Embryonic facial prominence (tissue), 1 donor: ENCODE measurements around the gene SNX13.
"Not testable (repeated sequence)": the region's sequence is repeated elsewhere in the genome, so short reads cannot be mapped to it uniquely, and the experiment has no call there.

ENCODE experiments used
- DNase-seq: peaks from one replicate; pipeline ENCODE4 v3.0.0-alpha.2; 2016; ENCODE audit errors: extremely low spot score

The SNX13 gene

DNA sequence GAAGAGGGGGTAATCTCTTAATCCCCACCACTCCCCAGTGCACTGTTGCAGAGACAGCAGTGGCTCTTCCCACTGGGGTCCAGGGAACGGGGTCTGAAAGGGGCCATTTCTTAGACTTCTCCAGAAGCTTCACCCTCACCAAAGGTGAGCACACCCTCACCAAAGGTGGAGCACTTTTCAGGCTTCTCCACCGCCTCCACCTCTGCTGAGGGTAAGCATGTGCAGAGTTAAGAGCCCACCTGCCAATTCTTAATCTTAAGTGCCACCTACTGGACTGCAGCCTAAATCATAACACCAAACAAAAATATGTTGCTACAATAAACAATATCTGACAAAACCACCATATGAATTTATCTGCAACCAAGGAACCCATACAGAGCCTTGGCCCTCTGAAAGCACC, 27.0 kb downstream of the SNX13 start:
- DNase-seq = no peak

DNA sequence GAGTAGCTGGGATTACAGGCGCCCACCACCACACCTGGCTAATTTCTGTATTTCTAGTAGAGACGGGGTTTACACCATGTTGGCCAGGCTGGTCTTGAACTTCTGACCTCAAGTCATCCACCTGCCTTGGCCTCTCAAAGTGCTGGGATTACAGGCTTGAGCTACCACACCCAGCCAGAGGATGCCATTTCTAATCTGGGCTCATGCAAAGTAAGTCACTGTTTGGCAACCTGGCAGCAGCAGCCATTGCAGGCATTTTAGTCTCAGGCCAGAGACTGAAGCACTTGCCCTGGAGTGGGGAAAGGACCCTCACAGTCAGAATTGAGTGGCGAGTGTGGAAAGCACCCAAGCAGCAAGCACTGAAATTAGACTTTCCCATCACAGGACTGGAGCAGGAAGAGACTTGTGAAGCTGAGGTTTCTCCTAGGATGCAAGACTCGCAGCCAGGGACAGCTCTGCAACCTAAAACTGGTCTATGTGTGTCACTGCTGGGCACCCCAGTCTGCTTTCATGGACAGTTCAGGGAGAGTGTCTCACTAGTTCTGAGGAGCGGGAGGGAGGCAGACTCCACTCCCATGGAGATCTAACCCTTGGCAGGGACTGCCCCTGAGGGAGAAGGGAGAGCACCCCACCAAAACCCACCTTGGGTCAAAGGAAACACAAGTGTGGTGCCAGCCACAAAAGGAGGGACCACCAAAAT, 27.6 kb downstream of the SNX13 start:
- DNase-seq = no peak

DNA sequence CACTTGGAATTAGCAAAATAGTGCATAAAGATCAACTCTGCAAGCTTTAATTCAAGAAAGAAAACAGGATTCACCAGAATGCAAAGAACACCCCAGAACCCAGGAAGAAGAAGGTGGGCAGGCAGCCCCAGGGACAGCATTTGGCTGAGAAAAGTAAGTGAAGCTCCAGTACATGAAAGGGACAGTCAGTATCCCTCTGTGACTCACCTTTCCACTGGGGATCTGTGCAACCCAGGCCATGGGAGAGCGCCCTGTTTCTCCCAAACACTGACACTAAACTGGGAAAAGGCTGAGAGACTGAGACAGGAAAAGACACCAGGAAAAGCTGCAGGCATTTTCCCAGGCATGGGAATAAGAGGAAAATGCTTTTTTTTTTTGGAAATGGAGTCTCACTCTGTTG, 28.2 kb downstream of the SNX13 start:
- no peak for DNase-seq

DNA sequence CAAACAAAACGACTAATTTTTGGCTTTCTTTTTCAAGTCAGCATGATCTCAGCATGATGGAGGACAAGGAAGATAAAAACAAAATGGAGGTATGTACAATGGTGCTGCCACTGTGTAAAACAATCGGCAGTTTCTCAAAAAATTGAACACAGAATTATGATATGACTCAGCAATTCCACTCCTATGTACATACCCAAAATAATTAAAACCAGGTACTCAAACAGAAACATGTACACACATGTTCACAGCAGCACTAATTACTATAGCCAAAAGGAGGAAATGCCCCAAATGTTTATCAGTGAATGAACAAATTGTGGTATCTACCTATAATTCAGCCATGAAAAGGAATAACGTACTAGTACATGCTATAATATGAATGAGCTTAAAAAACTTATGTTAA, 29.9 kb downstream of the SNX13 start:
- DNase-seq = no peak

DNA sequence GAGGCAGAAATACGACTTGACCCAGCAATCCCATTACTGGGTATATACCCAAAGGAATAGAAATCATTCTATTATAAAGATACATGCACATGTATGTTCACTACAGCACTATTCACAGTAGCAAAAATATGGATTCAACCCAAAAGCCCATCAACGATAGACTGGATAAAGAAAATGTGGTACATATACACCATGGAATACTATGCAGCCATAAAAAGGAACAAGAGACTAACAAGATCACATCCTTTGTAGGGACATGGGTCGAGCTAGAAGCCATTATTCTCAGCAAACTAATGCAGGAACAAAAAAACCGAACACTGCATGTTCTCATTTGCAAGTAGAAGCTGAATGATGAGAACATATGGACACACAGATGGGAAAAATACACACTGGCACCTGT, 31.0 kb downstream of the SNX13 start:
- DNase-seq = not testable (repeated sequence)

DNA sequence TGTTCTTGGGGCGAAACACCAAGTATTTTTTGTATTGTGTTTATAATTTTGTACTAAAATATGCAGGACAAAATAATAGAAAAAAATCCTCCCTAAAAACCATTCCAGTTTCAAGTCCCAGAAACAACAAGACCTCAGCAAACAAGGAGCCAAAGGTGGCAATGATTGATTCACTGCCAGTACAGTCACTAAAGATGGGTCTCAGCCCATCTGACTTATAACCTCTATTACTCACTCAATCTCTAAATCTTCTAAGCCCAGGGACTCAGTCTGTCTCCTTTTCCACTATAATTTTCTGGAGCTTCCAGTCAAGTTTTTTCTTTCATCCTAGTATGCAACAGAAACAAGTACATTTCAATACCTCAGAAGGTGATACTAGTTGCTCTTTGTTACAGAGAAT, 33.3 kb downstream of the SNX13 start:
- no peak for DNase-seq

DNA sequence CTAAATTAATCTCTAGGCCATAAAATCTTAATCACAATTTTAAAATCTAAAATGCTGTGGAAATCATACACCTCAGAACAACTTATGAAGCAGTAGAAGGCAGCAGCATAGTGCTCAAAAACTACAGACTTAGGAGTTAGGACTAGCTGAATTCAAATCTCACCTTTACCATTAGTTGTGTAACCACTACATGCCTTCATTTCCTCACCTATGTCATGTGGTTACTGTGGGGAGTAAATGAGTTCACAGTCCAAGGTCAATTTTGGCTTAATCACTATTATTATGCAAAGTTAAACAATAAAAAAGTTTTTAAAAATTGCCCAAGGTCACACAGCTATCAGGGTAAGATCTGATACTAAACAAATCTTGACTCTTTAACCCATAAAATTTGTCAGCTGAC, 37.0 kb downstream of the SNX13 start:
- DNase-seq = no peak

DNA sequence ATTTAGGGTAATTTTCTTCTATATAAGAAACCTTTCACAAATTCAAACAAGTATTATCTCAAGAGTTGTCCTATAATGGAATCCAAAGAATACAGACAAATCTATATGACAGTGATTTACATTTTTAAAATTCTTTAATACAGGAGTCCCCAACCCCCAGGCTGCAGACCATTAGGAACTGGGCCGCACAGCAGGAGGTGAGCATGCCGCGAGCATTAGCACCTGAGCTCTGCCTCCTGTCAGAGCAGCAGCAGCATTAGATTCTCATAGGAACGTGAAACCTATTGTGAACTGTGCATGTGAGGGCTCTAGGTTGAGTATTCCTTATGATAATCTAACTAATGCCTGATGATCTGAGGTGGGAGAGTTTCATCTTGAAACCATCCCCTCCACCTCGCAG, 37.7 kb downstream of the SNX13 start:
- DNase-seq = no peak

DNA sequence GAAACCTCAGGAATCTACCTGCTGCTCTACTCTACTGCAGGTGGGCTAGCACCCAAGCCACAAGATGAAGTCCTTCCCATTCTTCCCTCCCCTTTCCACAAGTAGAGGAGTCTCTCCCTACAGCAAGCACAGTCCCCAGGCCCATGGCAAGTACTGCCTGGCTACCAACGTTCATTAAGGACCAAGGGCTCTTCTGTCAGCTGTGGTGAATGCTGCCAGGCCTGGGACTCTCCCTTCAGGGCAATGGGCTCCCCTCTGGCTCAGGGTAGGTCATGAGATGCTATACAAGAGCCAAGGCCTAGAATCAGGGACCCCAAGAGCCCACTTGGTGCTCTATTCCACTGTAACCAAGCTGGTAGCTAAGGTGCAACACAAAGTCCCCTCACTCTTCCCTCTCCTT, 39.8 kb downstream of the SNX13 start:
- DNase-seq = no peak

DNA sequence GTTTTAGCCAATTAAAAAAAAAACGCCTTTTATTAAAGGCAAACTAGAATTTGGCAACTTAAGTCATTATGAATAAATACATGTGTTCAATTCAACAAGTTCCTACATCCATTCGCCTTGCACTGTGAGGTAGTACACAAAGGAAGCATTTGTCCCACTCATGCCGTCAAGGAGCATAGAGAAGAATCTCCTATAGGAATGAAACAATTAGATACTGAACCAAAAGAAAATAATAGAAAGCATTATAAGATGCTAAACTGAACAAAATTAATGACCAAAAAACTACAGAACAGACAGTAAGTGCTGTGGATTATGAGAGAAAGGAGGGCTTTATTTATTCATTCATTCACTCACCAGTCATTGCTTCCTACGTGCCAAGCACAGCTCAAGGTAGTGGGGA, 42.2 kb downstream of the SNX13 start:
- no peak for DNase-seq

DNA sequence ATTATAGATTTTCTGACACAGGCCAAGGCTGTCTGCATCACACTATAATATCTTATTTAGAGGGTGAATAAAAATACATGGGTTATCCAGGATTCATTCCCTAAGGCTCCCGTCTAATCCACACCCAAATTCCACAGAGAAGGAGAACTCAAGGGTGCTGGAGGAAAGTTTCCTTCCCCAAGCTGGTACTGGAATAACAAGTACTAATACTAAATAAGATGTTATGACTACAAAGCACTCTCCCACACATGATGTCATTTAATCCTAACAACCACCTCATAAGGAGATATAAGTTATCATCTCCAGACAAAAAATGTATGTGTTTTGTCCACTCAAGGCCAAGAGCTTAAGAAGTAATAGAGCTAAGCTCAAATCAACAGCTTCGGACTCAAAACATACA, 53.0 kb downstream of the SNX13 start:
- no peak for DNase-seq

DNA sequence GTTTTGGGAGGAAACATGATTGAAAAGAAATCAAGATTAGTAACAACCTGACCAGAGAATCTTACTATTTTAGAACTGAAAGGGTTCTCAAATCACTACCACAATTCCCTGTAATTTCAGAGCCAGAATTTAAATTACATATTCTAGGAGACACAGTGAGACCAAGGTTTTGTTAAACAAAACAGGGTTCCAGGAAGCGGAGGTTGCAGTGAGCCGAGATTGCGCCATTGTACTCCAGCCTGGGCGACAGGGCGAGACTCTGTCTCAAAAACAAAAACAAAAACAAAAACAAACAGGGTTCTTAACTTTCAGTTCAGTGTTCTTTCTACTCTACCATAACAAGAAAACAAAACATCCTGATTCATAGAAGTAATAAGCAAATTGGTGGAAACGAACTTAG, 57.6 kb downstream of the SNX13 start:
- DNase-seq = no peak

DNA sequence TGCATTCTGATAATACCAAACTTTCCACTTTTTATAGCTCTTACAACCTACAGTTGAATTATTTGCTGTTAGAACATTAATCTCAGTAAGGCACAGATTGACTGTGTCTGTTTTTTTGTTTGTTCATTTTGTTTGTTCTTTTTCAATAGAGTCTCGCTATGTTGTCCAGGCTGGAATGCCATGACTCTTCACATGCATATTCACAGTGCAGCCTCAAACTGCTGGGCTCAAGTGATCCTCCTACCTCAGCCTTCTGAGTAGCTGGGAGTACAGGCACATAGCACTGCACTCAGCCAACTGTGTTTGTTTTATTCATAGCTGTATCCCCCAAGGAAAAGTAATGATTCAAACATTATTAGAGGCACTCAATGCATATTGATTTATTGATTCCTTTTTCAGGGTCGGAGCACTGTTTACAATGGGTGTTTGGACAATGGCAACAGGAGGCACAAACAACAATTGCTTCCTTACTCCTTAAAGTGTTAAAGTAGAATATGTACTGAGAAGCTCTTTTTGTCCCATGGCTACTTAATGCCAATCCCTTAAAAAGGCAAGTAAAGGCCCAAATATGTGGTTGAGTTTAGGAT, 61.1 kb downstream of the SNX13 start:
- DNase-seq = no peak

DNA sequence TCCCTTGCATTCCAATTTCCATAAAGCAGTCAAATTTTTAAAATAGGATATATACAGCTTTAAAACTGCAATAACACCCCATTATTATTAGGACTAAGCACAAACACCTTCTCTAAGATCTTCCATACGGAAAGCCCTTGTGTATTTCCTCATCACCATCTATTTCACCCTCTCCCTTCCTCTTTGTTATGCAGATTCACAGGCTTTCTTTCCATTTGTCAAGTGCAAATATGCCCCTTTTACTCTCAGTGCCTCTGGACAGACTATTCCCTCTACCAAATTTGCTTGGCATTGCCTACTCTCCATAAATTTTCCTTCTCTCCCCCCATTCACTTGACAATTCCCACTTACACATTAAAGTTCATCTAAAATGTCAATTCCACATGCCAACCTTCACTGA, 61.7 kb downstream of the SNX13 start:
- DNase-seq = no peak

DNA sequence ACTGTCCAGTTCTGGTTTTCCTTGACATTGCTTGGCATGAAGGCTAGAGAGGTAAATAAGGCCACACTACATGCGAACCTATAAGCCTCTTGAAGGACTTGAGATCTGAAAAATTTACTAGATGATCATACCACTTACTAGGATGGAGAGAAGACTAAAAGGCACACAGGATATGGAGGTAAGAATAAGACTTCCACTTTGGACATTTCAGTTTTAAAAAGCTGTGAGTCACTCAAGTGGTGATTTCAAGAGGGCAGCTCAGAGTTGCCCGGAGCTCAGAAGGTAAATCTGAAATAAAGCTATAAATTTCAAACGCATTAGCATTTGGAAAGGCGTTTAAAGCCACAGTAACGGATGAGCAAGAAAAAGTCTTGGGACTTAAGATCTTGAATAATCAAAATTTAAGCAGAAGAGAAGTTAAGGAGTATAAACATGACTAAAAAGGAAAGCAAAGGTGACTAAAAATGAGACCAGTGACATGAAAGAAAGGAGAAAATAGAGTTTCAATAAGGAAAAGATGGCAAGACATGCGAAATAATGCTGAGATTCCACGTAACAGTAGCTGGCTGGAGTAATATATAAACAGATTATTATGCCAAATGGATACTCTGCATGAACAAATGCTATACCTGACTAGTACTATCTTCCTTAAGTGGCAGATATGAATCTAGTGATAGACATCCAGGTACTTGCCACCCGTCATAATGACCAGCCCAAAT, 68.3 kb downstream of the SNX13 start:
- DNase-seq = no peak

DNA sequence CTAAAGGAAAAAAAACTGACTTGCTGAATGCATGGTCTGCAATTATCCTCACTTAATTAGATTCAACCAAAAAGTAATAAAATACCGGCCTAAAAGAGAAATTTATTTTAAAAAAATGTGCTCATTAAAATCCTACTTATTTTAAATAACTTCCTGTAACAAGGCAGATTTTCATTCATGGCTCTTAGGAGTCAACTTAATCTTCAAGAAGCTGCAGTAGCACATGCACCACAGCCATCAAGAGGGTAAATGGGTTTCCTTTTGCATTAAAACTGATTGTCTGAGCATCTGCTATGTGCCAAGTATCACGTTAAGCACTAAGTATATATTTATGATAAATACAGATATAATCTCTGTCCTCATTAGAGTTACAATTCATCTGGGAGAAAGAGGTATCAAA, 69.9 kb downstream of the SNX13 start:
- no peak for DNase-seq

DNA sequence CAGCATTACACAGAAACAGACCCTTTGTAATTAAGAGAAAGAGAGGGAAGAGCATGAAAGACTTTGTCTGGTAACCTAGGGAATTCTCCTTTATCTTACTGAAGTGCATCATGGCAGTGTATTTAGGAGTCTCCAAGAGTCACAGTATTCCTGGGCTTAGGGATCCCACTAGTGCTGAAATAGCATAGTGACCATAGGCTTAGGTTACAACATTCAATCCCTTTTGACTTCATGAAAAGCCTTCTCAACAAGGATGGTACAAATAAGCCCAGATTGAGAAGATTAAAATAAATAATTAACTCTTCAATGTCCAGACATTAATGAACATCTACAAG, 76.5 kb downstream of the SNX13 start:
- DNase-seq = no peak

DNA sequence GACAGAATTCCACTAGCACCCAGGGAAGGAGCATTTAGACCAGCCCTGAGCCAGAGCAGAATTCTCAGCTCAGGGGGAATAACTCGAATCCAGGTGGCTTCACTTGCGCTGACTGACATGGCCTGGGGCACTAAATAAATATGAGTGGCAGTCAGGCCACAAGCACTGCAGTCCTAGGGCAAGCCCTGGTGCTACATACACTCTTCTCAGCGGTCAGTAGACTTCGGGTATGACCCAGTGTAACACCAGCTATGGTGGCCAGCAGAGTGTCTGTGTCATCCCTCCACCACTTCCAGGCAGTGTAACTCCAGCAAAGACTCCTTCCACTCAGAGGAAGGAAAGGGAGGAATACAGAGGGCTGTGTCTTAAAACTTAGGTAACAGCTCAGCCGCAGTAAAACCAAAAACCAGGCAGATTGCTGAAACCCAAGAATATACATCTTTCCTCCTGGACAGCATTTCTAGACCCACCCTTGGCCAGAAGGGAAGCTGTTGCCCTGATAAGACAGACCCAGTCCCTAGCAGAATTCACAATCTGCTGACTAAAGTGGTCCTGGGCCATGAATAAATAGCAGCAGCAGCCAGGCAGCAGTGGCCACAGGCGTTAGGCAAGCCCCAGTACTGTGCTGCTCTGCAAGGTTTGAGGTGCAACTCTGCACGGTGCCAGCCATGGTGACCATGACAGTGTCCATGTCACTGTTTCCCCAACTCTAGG, 77.0 kb downstream of the SNX13 start:
- no peak for DNase-seq

DNA sequence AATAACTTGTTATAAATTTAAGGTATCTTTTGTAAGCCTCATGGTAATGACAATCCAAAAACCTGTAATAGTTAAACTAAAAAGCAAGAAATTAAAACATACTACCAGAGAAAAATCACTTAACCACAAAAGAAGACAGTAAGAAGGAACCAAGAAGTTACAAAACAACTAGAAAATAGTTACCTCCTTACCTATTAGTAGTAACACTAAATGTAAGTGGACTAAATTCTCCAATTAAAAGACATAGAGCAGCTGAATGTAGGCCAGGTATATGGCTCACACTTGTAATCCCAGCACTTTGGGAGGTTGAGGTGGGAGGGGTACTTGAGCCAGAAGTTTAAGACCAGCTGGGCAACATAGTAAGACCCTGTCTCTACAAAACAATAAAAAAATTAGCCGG, 84.0 kb downstream of the SNX13 start:
- no peak for DNase-seq

DNA sequence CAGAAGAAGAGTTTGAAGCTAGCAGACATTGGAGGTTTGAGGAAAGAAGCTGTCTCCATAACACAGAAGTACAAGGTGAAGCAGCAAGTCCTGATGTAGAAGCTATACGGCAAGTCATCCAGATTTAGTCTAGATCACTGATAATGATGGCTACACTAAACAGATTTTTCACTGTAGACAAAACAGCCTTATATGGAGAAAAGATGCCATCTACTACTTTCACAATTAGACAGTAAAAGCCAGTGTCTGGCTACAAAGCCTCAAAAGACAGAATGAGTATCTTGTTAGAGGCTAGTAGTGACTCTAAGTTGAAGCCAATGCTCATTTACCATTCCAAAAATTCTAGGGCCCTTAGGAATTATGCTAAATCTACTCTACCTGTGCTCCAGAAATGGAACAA, 85.1 kb downstream of the SNX13 start:
- DNase-seq = no peak

DNA sequence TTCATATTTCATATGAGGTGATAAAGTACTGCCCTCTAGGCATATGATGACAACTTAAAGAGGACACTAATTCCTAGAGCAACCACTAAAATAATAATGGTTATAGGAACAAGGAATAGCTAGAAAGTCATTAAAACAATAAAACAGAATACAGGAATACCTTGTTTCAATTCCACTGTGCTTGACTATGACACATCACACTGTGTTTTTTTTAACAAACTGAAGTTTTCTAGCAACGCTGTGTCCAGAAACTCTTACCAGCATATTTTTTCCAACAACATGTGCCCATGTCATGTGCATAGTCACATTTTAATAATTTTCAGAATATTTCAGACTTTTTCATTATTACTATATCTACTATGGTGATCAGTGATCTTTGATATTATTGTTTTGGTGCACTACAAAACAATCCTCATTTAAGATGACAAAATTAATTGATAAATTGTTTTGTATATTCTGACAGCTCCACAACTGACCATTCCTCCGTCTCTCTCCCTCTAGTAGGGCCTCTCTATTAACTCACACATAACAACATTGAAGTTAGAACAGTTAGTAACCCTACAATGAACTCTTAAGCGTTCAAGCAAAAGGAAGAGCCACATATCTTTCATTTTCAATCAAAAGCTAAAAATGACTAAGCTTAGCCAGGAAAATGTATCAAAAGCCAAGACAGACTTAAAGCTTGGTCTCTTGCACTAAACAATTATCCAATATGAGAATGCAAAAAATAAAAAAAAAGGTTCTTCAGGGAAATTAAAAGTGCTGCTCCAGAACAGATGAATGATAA, 85.8 kb downstream of the SNX13 start:
- DNase-seq = no peak

DNA sequence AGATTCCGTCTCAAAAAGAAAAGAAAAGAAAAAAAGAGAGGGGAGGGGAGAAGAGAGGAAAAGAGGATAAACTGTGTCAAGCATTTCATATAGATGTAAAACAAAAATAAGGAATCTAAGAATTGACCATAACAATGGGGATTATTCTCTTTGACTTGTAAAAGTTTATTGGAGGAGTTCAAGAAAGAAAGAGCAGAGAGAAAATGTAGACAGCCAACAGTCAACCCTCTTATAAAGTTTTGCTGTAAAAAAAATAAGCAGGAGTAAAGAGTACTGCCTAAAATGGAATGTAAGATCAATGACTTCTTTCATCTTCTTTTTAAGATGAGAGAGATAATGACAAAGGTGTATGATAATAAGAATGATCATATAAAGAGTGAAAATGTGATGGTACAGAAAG, 87.9 kb downstream of the SNX13 start:
- no peak for DNase-seq
